AG04450 (cell line): ENCODE results near the gene SERPINB6. TPM values are rescaled to one million over a fixed set of nuclear protein-coding genes. Genes with fewer than 3 reads are reported as not detected.
A peak's percentile ranks its signal among the peaks of the same experiment; 100 is the strongest.

ENCODE experiments used
- CTCF ChIA-PET: fragments of 300-600, 350-600 bp; formaldehyde crosslinking; extraction: SDS; loops from one replicate; lab custom pipeline; 2022; ENCODE audit warnings: antibody characterized with exemption, inconsistent platforms; lab: Charles Lee
- POLR2A ChIA-PET: fragments of 350-600 bp; formaldehyde crosslinking; extraction: SDS; loops from one replicate; lab custom pipeline; 2021; ENCODE audit warnings: antibody characterized with exemption, inconsistent platforms; lab: Yijun Ruan, JAX
- DNase-seq: peaks from one replicate; pipeline ENCODE4 v3.0.0-alpha.2; 2011; ENCODE audit warnings: low read depth, low spot score
- H3K27ac ChIP-seq: one replicate; pipeline ENCODE4 v1.5.1; 2012; ENCODE audit warnings: low read depth, low read length, control low read depth
- H3K27me3 ChIP-seq: one replicate; pipeline ENCODE4 v1.6.0; 2012; ENCODE audit warnings: low read length; ENCODE audit not compliant: control insufficient read depth, insufficient read depth
- H3K4me3 ChIP-seq: 2 replicates; pipeline ENCODE4 v1.5.1; 2011; ENCODE audit warnings: mild to moderate bottlenecking, low read depth, low read length, control low read depth
- H3K9me3 ChIP-seq: 2 replicates; pipeline ENCODE4 v1.5.1; 2012; ENCODE audit warnings: low read length; ENCODE audit not compliant: control insufficient read depth, insufficient read depth
- CTCF ChIP-seq: IDR thresholded peaks from 2 replicates; pipeline ENCODE4 v1.5.1; 2011; ENCODE audit warnings: low read depth, low read length, control low read depth, inconsistent platforms
- polyA plus RNA-seq: library from polyadenylated mRNA; depleted of rRNA; stranded (reverse); fragments of >200 nt; gene quantifications from 2 replicates; pipeline ENCODE4 v1.2.3, GENCODE V29; 2011

The SERPINB6 gene
- polyA plus RNA-seq, 1 experiment, result 120 TPM

- no peak overlapping the region for H3K27ac ChIP-seq
- no peaks in the 10 kb centered on the region; the same call in 1 of the 2 replicates for H3K9me3 ChIP-seq
- POLR2A ChIA-PET, result no interaction called here
- DNase-seq, result no peak
- no peak overlapping the region for H3K4me3 ChIP-seq
- CTCF ChIA-PET, result interaction anchor here (4.5 kb wide), 1 partner anchor 27 kb away, joined by 47 read pairs; no protein-coding TSS in a partner anchor
- H3K27me3 ChIP-seq, result no peaks in the 10 kb centered on the region
- no peak for TF ChIP-seq CTCF
Observed at GRCh38 chr6:2979819-2980464, 8.6 kb upstream of the SERPINB6 start.

- H3K27ac ChIP-seq, result no peak overlapping the region
- H3K27me3 ChIP-seq, result no peaks in the 10 kb centered on the region
- H3K4me3 ChIP-seq, result no peak overlapping the region
- TF ChIP-seq CTCF, result no peak
- no peaks in the 10 kb centered on the region for H3K9me3 ChIP-seq
- POLR2A ChIA-PET, result no interaction called here
- DNase-seq, result no peak
- CTCF ChIA-PET, result interaction anchor here (4.5 kb wide), 1 partner anchor 26 kb away, joined by 47 read pairs; no protein-coding TSS in a partner anchor
Observed at GRCh38 chr6:2978923-2979322, 7.6 kb upstream of the SERPINB6 start.

- no peak for TF ChIP-seq CTCF
- H3K27ac ChIP-seq, result no peak overlapping the region
- no peaks in the 10 kb centered on the region for H3K27me3 ChIP-seq
- DNase-seq, result no peak
- ChIA-PET POLR2A (interaction anchor here (0.6 to 1.2 kb wide), 3 partner anchors 9 to 12 kb away, joined by 3 to 5 read pairs (median 3); no protein-coding TSS in a partner anchor), CTCF (interaction anchor here (0.6 to 4.5 kb wide), 6 partner anchors 9 to 228 kb away, joined by 3 to 47 read pairs (median 4); no protein-coding TSS in a partner anchor)
- no peaks in the 10 kb centered on the region for H3K9me3 ChIP-seq
- no peak overlapping the region for H3K4me3 ChIP-seq
Observed at GRCh38 chr6:2977799-2978590, 6.6 kb upstream of the SERPINB6 start.

GRCh38 chr6:2977290-2977689, 5.9 kb upstream of the SERPINB6 start:
- Histone ChIP-seq H3K27me3 (no peaks in the 10 kb centered on the region), H3K27ac (peak overlapping the region; percentile 62), H3K4me3 (no peak overlapping the region), H3K9me3 (no peaks in the 10 kb centered on the region)
- TF ChIP-seq CTCF, result no peak
- no peak for DNase-seq
- ChIA-PET CTCF (interaction anchor here (0.8 to 4.5 kb wide), 5 partner anchors 9 to 227 kb away, joined by 3 to 47 read pairs (median 6); no protein-coding TSS in a partner anchor), POLR2A (interaction anchor here (1.2 kb wide), 2 partner anchors 10 to 12 kb away, joined by 3 to 5 read pairs; no protein-coding TSS in a partner anchor)
